GM12892 (cell line): ENCODE data around the gene NR4A3.

ENCODE experiments used
- DNase-seq: peaks from one replicate; pipeline ENCODE4 v3.0.0; 2011; ENCODE audit not compliant: insufficient read length
- FAIRE-seq: peaks from 2 replicates; lab custom pipeline; 2011; peaks lifted over from hg19 to GRCh38; lab: Jason Lieb, UNC
- POLR2A ChIP-seq: IDR thresholded peaks from 2 replicates; pipeline ENCODE4 v1.6.1; 2011; ENCODE audit warnings: low read depth, low read length, control low read depth
- POLR2AphosphoS5 ChIP-seq: IDR thresholded peaks from 2 replicates; pipeline ENCODE4 v1.6.1; 2011; ENCODE audit warnings: low read depth, low read length, control low read depth
- TAF1 ChIP-seq: IDR thresholded peaks from 2 replicates; pipeline ENCODE4 v1.6.1; 2011; ENCODE audit warnings: low read depth, mild to moderate bottlenecking, control low read depth, low read length, borderline replicate concordance

NR4A3 gene

GRCh38 chr9:99819123-99819855, 2.4 kb upstream of the NR4A3 start:
- TF ChIP-seq TAF1 (peak; percentile 37; the same call in 1 of the 2 replicates), POLR2AphosphoS5 (peak; percentile 73; the same call in 1 of the 2 replicates), POLR2A (peak; percentile 95)
- FAIRE-seq (peak; percentile 90), DNase-seq (peak; percentile 71)

GRCh38 chr9:99819856-99820684, 1.6 kb upstream of the NR4A3 start:
- DNase-seq (peak; percentile 68), FAIRE-seq (peak; percentile 68)
- no peak for TF ChIP-seq TAF1
- TF ChIP-seq POLR2AphosphoS5, result no peak
- no peak; the same call in 1 of the 2 replicates for TF ChIP-seq POLR2A

- DNase-seq (peak; percentile 27), FAIRE-seq (peak; percentile 57)
- TF ChIP-seq TAF1 (no peak), POLR2AphosphoS5 (no peak), POLR2A (no peak)
These were observed 845 bp upstream of the NR4A3 start for GRCh38 chr9:99820685-99821395.

GRCh38 chr9:99822109-99822805, 572 bp downstream of the NR4A3 start:
- TF ChIP-seq TAF1 (no peak), POLR2A (no peak), POLR2AphosphoS5 (no peak)
- FAIRE-seq, result no peak
- peak; percentile 28 for DNase-seq

- DNase-seq (no peak), FAIRE-seq (peak; percentile 50)
- TF ChIP-seq POLR2A (no peak), POLR2AphosphoS5 (no peak), TAF1 (no peak)
These were observed 1.3 kb downstream of the NR4A3 start for GRCh38 chr9:99822806-99823591.

- DNase-seq (peak; percentile 55), FAIRE-seq (peak; percentile 33)
These were observed 2.1 kb downstream of the NR4A3 start for GRCh38 chr9:99823681-99824377.

GRCh38 chr9:99824378-99825171, 2.9 kb downstream of the NR4A3 start:
- FAIRE-seq (peak; percentile 79), DNase-seq (peak; percentile 67)
- TF ChIP-seq POLR2A (no peak), POLR2AphosphoS5 (no peak), TAF1 (no peak)

More at GRCh38 chr9:99823681-99824377, 2.1 kb downstream of the NR4A3 start:
- TF ChIP-seq POLR2AphosphoS5, result no peak
- TF ChIP-seq POLR2A, result no peak
- TF ChIP-seq TAF1, result no peak

- no peak for DNase-seq
- TF ChIP-seq TAF1 (no peak), POLR2AphosphoS5 (no peak), POLR2A (no peak)
- FAIRE-seq, result no peak
These were observed 3.7 kb downstream of the NR4A3 start for GRCh38 chr9:99825172-99826046.

- TF ChIP-seq TAF1 (no peak), POLR2A (no peak), POLR2AphosphoS5 (no peak)
- DNase-seq (no peak), FAIRE-seq (no peak)
These were observed 4.9 kb downstream of the NR4A3 start for GRCh38 chr9:99826579-99826978.
